Osteoblast (primary cell): ENCODE measurements around the gene PTPRN2. TPM values are rescaled to one million over a fixed set of nuclear protein-coding genes. Genes with fewer than 3 reads are reported as not detected.
"Not testable (repeated sequence)": the region's sequence is repeated elsewhere in the genome, so short reads cannot be mapped to it uniquely, and the experiment has no call there.

Experiments
- DNase-seq: peaks from one replicate; pipeline ENCODE4 v3.0.0; 2011; ENCODE audit warnings: low spot score, mixed read lengths; ENCODE audit not compliant: insufficient read length; ENCODE audit errors: missing footprints
- H2AFZ ChIP-seq: 2 replicates; pipeline ENCODE4 v1.6.0; 2011; ENCODE audit warnings: mild to moderate bottlenecking, low read length
- H3K27ac ChIP-seq: 2 replicates; pipeline ENCODE4 v1.5.1; 2011; ENCODE audit warnings: mild to moderate bottlenecking, low read depth, low read length, moderate library complexity
- H3K27me3 ChIP-seq: 2 replicates; pipeline ENCODE4 v1.6.0; 2012; ENCODE audit warnings: mild to moderate bottlenecking, control low read depth, inconsistent platforms, low read length, moderate library complexity; ENCODE audit not compliant: insufficient read depth
- H3K36me3 ChIP-seq: 2 replicates; pipeline ENCODE4 v1.5.1; 2011; ENCODE audit warnings: mild to moderate bottlenecking, low read length, control low read depth, moderate library complexity; ENCODE audit not compliant: insufficient read depth
- H3K4me1 ChIP-seq: 2 replicates; pipeline ENCODE4 v1.5.1; 2011; ENCODE audit warnings: mild to moderate bottlenecking, low read length, control low read depth, moderate library complexity; ENCODE audit not compliant: insufficient read depth
- H3K4me2 ChIP-seq: 2 replicates; pipeline ENCODE4 v1.6.0; 2011; ENCODE audit warnings: mild to moderate bottlenecking, low read length; ENCODE audit not compliant: insufficient read depth
- H3K4me3 ChIP-seq: fragments of 200-600 bp; sonication (generic); 3 replicates; pipeline ENCODE4 v1.5.1; 2012; ENCODE audit warnings: mild to moderate bottlenecking, low read length, inconsistent platforms; ENCODE audit not compliant: insufficient read depth
- H3K79me2 ChIP-seq: 2 replicates; pipeline ENCODE4 v1.6.0; 2012; ENCODE audit warnings: mild to moderate bottlenecking, low read length, control low read depth, inconsistent platforms; ENCODE audit not compliant: insufficient read depth
- H3K9me3 ChIP-seq: 2 replicates; pipeline ENCODE4 v1.5.1; 2011; ENCODE audit warnings: low read depth, low read length, control low read depth
- H4K20me1 ChIP-seq: 2 replicates; pipeline ENCODE4 v1.6.0; 2012; ENCODE audit warnings: mild to moderate bottlenecking, low read length, control low read depth; ENCODE audit not compliant: insufficient read depth
- total RNA-seq: library from RNA; depleted of rRNA; stranded (reverse); fragments of >200 nt; gene quantifications from 2 replicates; pipeline ENCODE4 v1.2.3, GENCODE V29; 2012
- TF ChIP-seq, protein P1 (sequence below): IDR thresholded peaks from 2 replicates; pipeline ENCODE4 v1.5.1; 2011; ENCODE audit warnings: mild to moderate bottlenecking, low read depth, low read length, moderate library complexity; ENCODE audit errors: extremely low read depth

PTPRN2 gene
- total RNA-seq, 1 donor = 0.36 TPM

DNA sequence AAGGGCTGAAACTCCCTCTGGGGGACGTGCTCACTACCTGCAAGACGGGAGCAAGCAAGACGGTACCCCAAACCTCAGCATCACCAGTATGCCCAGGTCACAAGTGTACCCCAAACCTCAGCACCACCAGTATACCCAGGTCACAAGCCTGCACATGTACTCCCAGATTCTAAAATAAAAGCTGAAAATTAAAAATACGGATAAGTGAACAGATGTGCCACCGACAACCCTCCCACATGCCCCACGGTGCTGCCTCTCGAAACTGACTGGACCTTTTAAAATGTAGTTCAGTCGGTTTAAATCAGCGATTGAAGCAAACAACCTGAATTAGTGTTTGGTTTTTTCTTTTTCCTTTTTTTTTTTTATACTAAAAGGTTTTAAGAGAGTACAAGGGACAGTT lies 684.3 kb downstream of the PTPRN2 start:
- Histone ChIP-seq H3K79me2 (no peaks in the 10 kb centered on the region), H3K4me2 (no peak overlapping the region), H3K9me3 (peaks cover 4% of the 10 kb centered on the region), H3K4me3 (no peak overlapping the region), H3K27ac (no peak overlapping the region), H3K27me3 (no peaks in the 10 kb centered on the region), H3K4me1 (no peaks in the 10 kb centered on the region), H4K20me1 (no peaks in the 10 kb centered on the region), H3K36me3 (no peaks in the 10 kb centered on the region), H2AFZ (no peak overlapping the region)
- TF ChIP-seq, protein P1, sequence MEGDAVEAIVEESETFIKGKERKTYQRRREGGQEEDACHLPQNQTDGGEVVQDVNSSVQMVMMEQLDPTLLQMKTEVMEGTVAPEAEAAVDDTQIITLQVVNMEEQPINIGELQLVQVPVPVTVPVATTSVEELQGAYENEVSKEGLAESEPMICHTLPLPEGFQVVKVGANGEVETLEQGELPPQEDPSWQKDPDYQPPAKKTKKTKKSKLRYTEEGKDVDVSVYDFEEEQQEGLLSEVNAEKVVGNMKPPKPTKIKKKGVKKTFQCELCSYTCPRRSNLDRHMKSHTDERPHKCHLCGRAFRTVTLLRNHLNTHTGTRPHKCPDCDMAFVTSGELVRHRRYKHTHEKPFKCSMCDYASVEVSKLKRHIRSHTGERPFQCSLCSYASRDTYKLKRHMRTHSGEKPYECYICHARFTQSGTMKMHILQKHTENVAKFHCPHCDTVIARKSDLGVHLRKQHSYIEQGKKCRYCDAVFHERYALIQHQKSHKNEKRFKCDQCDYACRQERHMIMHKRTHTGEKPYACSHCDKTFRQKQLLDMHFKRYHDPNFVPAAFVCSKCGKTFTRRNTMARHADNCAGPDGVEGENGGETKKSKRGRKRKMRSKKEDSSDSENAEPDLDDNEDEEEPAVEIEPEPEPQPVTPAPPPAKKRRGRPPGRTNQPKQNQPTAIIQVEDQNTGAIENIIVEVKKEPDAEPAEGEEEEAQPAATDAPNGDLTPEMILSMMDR = no peak
- no peak for DNase-seq

- H3K27ac ChIP-seq, H3K9me3 ChIP-seq, H3K4me3 ChIP-seq, H3K4me1 ChIP-seq, H3K79me2 ChIP-seq, H2AFZ ChIP-seq, H3K27me3 ChIP-seq, H3K36me3 ChIP-seq, H4K20me1 ChIP-seq, H3K4me2 ChIP-seq: not testable (repeated sequence)
- peak; percentile 19 for DNase-seq
Observed at GRCh38 chr7:157901816-157902610, 685.6 kb downstream of the PTPRN2 start.

GRCh38 chr7:157901166-157901565 lies 686.5 kb downstream of the PTPRN2 start:
- Histone ChIP-seq H2AFZ (no peak overlapping the region), H3K9me3 (peaks cover 4% of the 10 kb centered on the region), H3K4me2 (no peak overlapping the region), H3K36me3 (no peaks in the 10 kb centered on the region), H3K27me3 (no peaks in the 10 kb centered on the region), H3K4me3 (no peak overlapping the region), H4K20me1 (no peaks in the 10 kb centered on the region), H3K4me1 (no peaks in the 10 kb centered on the region), H3K27ac (no peak overlapping the region), H3K79me2 (no peaks in the 10 kb centered on the region)
- TF ChIP-seq, protein P1 = no peak
- no peak for DNase-seq

DNA sequence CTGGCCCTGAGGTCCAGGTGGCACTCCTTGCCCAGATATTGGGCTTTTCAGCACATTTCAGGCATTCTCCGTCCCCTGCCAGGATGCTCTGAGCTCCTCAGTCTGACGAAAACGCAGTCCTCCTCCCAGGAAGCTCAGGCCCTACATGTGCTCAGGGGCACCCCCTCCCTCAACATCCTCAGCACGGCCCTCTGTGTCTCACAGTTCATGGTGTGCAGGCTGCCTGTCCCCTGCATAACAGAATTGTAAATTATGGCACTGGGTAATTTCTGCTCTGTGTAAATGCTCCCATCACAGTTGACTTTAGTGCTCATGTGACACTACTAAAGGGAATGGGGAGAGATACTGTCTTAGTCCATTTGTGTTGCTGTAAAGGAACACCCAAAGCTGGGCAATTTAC lies 687.1 kb downstream of the PTPRN2 start:
- no peaks in the 10 kb centered on the region for H3K79me2 ChIP-seq
- H3K4me3 ChIP-seq = no peak overlapping the region
- H3K36me3 ChIP-seq = no peaks in the 10 kb centered on the region
- H3K4me1 ChIP-seq = no peaks in the 10 kb centered on the region
- DNase-seq = no peak
- TF ChIP-seq, protein P1 = no peak
- no peak overlapping the region for H2AFZ ChIP-seq
- no peaks in the 10 kb centered on the region for H4K20me1 ChIP-seq
- H3K27me3 ChIP-seq = no peaks in the 10 kb centered on the region
- peaks cover 4% of the 10 kb centered on the region for H3K9me3 ChIP-seq
- no peak overlapping the region for H3K4me2 ChIP-seq
- no peak overlapping the region for H3K27ac ChIP-seq
